Adrenal gland (tissue), 12 donors: ENCODE results near the gene CDK10. TPM values are rescaled to one million over a fixed set of nuclear protein-coding genes. Genes with fewer than 3 reads are reported as not detected.
"Not testable (repeated sequence)": the region's sequence is repeated elsewhere in the genome, so short reads cannot be mapped to it uniquely, and the experiment has no call there.

Experiments used
- DNase-seq, 7 donors: peaks; one replicate each; pipeline ENCODE4 v3.0.0-alpha.2; 2019 to 2020
- H3K27ac ChIP-seq, 5 donors: fragments of 200-600 bp; sonication (generic) in 4 of 5; 1 replicate in 3 of 5; 2 replicates in 2 of 5; pipeline versions ENCODE4 v1.5.1 to v1.8.0; 2016 to 2020; ENCODE audit warnings: mild to moderate bottlenecking in 1 of 5
- H3K27me3 ChIP-seq: fragments of 200-600 bp; 2 replicates; pipeline ENCODE4 v1.8.0; 2021
- H3K36me3 ChIP-seq, 2 donors: fragments of 200-600 bp; replicated peaks in 1 of 2; 1 replicate in 1 of 2; 2 replicates in 1 of 2; pipeline versions ENCODE4 v1.5.1 to v1.8.0; 2018 to 2022
- H3K4me1 ChIP-seq, 2 donors: fragments of 200-600 bp; replicated peaks in 1 of 2; 1 replicate in 1 of 2; 2 replicates in 1 of 2; pipeline versions ENCODE4 v1.5.1 to v1.8.0; 2018 to 2021
- H3K4me3 ChIP-seq, 4 donors: fragments of 200-600 bp; sonication (generic) in 3 of 4; one replicate each; pipeline ENCODE4 v1.5.1; 2016 to 2018
- H3K9me3 ChIP-seq, 3 donors: fragments of 200-600 bp; sonication (generic) in 1 of 3; replicated peaks in 1 of 3; 1 replicate in 2 of 3; 2 replicates in 1 of 3; pipeline versions ENCODE4 v1.5.1 to v1.8.0; 2016 to 2021
- CTCF ChIP-seq, 6 experiments: fragments of 450-650 bp in 4 of 6; fragments of 200-600 bp in 2 of 6; sonication (generic) in 1 of 6; IDR thresholded peaks; 1 replicate in 5 of 6; 2 replicates in 1 of 6; pipeline versions ENCODE4 v1.5.1 to v1.8.0; 2016 to 2021; ENCODE audit warnings: antibody characterized with exemption in 6 of 6, mild to moderate bottlenecking in 2 of 6, moderate library complexity in 1 of 6
- POLR2A ChIP-seq, 2 donors: fragments of 450-650 bp; IDR thresholded peaks; one replicate each; pipeline ENCODE4 v1.6.1; 2017; ENCODE audit warnings: antibody characterized with exemption in 2 of 2, mild to moderate bottlenecking in 2 of 2, moderate library complexity in 1 of 2
- WGBS, 4 donors: extraction: QIAGEN DNeasy Blood & Tissue Kit in 2 of 4; methylation state at CpG; one replicate each; pipeline versions ENCODE4 v1.1.5 to v1.1.7; 2013 to 2017; 5-methylcytosine and 5-hydroxymethylcytosine counted together
- intact Hi-C, 2 donors: fragments of 100-400 bp; cut with DNase I; formaldehyde crosslinking; loops; one replicate each; pipeline versions ENCODE4 v1.14.1 to v1.15.0; 2022 to 2023
- polyA plus RNA-seq, 3 donors: library from polyadenylated mRNA; stranded (reverse); fragments of 200-250 nt in 2 of 3; fragments of 350-450 nt in 1 of 3; fragmentation: Illumina TruSeq in 1 of 3; extraction: RNeasy Lipid Tissue Mini Kit (QIAGEN cat#74804) in 1 of 3; gene quantifications; one replicate each; pipeline ENCODE4 v1.2.3, GENCODE V29; 2013 to 2014
- total RNA-seq, 9 donors: library from RNA; depleted of rRNA in 4 of 9; stranded (reverse); fragments of >200 nt in 4 of 9; fragments of 120-200 nt in 1 of 9; fragmentation: NEBNext Ultra II Directional in 1 of 9; extraction: Animal tissue kit (Norgen Biotek cat#: 25700) in 1 of 9; gene quantifications; one replicate each; pipeline versions ENCODE4 v1.1.0 to v1.2.4, GENCODE V29; 2013 to 2023
- donor health status: healthy with polysubstance abuse.
- donor health status: Bipolar disorder and iron deficiency.
- donor health status: DM: yes; HTN: yes; CAD: no.
- donor health status: DM: no; HTN: no; CAD: no.
- donor health status: DM: no; HTN: no; CAD: no.
- donor health status: DM: yes; HTN: yes; CAD: no.

Gene CDK10
- total and polyA plus RNA-seq, 12 donors: 29.5 to 289 (median 64.5) TPM

GRCh38 chr16:89658221-89658879 lies 28.1 kb upstream of the CDK10 start:
- WGBS, 4 donors: 17 to 21% (median 21%) methylated on average over 24 to 27 of the region's 27 CpGs
- no peaks in the 10 kb centered on the region for H3K36me3 ChIP-seq

DNA sequence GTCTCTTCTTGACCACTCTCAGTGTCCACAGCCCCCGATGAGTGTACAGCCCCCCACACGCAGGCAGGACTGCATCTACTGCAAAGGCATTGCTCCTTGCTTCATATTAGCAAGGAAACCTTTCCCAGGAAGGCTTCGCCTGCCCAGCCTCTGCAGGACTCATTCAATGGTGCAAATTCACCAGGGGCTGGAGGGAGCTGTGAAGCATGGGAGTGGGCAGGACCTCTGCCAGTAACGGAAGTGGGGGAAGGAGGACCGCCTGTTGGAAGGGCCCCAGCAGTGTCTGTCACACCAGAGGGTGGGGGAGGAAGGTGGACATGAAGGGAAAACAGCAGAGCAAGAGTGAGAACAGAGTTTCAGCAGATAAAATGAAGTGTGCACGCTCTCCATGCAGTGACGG lies 26.3 kb upstream of the CDK10 start:
- no peak for DNase-seq
- H3K36me3 ChIP-seq: no peaks in the 10 kb centered on the region
- TF ChIP-seq POLR2A (IDR thresholded peaks at IDR 0.05) (no peak), CTCF (IDR thresholded peaks at IDR 0.05) (no peak)
- H3K4me1 ChIP-seq: peaks cover 10 to 19% of the 10 kb centered on the region in 2 donors
- no peaks in the 10 kb centered on the region for H3K9me3 ChIP-seq
- H3K4me3 ChIP-seq: no peak overlapping the region
- H3K27me3 ChIP-seq: no peaks in the 10 kb centered on the region
- intact Hi-C loops: no loop called here
- H3K27ac ChIP-seq: no peak overlapping the region
- WGBS, 4 donors: 95 to 98% (median 95%) methylated on average over 7 of the region's 7 CpGs

More at GRCh38 chr16:89658221-89658879, 28.1 kb upstream of the CDK10 start:
- Histone ChIP-seq H3K27me3 (no peaks in the 10 kb centered on the region), H3K4me3 (peak overlapping the region in 3 of 4 donors; percentile 69 to 92 (median 87)), H3K9me3 (no peaks in the 10 kb centered on the region), H3K4me1 (peaks cover 10 to 19% of the 10 kb centered on the region in 2 donors), H3K27ac (peak overlapping the region in 3 of 5 donors; percentile 47 to 88 (median 71))
- DNase-seq: peak in 2 of 7 donors; percentile 19 to 56
- intact Hi-C loops: no loop called here
- TF ChIP-seq POLR2A (IDR thresholded peaks at IDR 0.05): no peak
- no peak for TF ChIP-seq CTCF (IDR thresholded peaks at IDR 0.05)

GRCh38 chr16:89661215-89661614 lies 25.3 kb upstream of the CDK10 start:
- intact Hi-C loops: no loop called here
- TF ChIP-seq POLR2A (IDR thresholded peaks at IDR 0.05) (no peak), CTCF (IDR thresholded peaks at IDR 0.05) (no peak)
- DNase-seq: no peak
- Histone ChIP-seq H3K4me3 (no peak overlapping the region), H3K4me1 (peaks cover 10 to 15% of the 10 kb centered on the region in 2 donors), H3K9me3 (no peaks in the 10 kb centered on the region), H3K27ac (no peak overlapping the region), H3K27me3 (no peaks in the 10 kb centered on the region), H3K36me3 (no peaks in the 10 kb centered on the region)
- WGBS, 4 donors: 92 to 96% (median 95%) methylated on average over 9 of the region's 9 CpGs

DNA sequence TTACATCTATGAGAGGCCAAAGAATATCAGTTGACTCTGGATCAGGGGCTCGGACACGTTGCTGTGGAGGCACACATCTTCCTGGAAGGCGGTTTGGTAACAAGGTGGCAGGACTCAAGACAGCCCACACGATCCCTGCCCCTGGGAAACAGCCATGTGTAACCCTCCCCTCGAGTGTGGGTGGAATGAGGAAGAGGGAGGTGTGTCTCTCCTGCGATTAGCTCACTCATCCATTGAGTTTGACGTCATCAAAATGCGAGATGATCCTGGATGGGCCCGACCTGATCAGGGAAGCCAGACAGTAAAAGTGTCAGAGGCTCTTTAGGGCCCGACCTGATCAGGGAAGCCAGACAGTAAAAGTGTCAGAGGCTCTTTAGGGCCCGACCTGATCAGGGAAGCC lies 22.3 kb upstream of the CDK10 start:
- intact Hi-C loops, H3K27me3 ChIP-seq, H3K4me1 ChIP-seq, H3K36me3 ChIP-seq, H3K27ac ChIP-seq, H3K9me3 ChIP-seq, DNase-seq, H3K4me3 ChIP-seq: not testable (repeated sequence)
- WGBS, 4 donors: 81 to 89% (median 84%) methylated on average over 10 to 11 of the region's 11 CpGs

- TF ChIP-seq CTCF (IDR thresholded peaks at IDR 0.05): peak in 2 of 6 experiments; percentile 10 to 46
- H3K36me3 ChIP-seq, H3K4me3 ChIP-seq, H3K9me3 ChIP-seq, H3K27me3 ChIP-seq, intact Hi-C loops, H3K27ac ChIP-seq, H3K4me1 ChIP-seq: not testable (repeated sequence)
- peak in 6 of 7 donors; percentile 36 to 69 (median 50) for DNase-seq
- 29 to 48% (median 36%) methylated on average over 4 to 7 of the region's 7 CpGs for WGBS, 4 donors
These were observed 19.5 kb upstream of the CDK10 start for GRCh38 chr16:89667000-89667399.
